GM12878 (cell line): ENCODE measurements around the gene KCNN3. TPM values are rescaled to one million over a fixed set of nuclear protein-coding genes. Genes with fewer than 3 reads are reported as not detected.
A peak's percentile ranks its signal among the peaks of the same experiment; 100 is the strongest.

ENCODE experiments used
- ASH2L ChIP-seq: fragments of 300-600, 200-600 bp; sonication (generic); IDR thresholded peaks from 2 replicates; pipeline ENCODE4 v1.6.1; 2017; ENCODE audit warnings: low read depth, mild to moderate bottlenecking, borderline replicate concordance
- CEBPB ChIP-seq, 2 experiments: fragments of 150-350 bp in 1 of 2; IDR thresholded peaks; 2 replicates each; pipeline ENCODE4 v1.6.1; 2012 to 2014; ENCODE audit warnings: low read depth in 2 of 2, low read length in 2 of 2, borderline replicate concordance in 1 of 2, inconsistent platforms in 1 of 2
- CEBPZ ChIP-seq: fragments of 150-350 bp; IDR thresholded peaks from 2 replicates; pipeline ENCODE4 v1.6.1; 2016; ENCODE audit warnings: low read depth, low read length
- CREB1 ChIP-seq: IDR thresholded peaks from 2 replicates; pipeline ENCODE4 v1.6.1; 2012; ENCODE audit warnings: low read depth, mild to moderate bottlenecking, inconsistent platforms
- EED ChIP-seq: sonication (generic); IDR thresholded peaks from 2 replicates; pipeline ENCODE4 v1.6.1; 2016; ENCODE audit warnings: antibody characterized with exemption, low read depth
- EGR1 ChIP-seq, 2 experiments: IDR thresholded peaks; 1 replicate in 1 of 2; 2 replicates in 1 of 2; pipeline ENCODE4 v1.6.1; 2011 to 2012; ENCODE audit warnings: low read depth in 2 of 2, low read length in 2 of 2, borderline replicate concordance in 1 of 2, mild to moderate bottlenecking in 1 of 2, moderate library complexity in 1 of 2
- HCFC1 ChIP-seq: fragments of 150-350 bp; IDR thresholded peaks from 2 replicates; pipeline ENCODE4 v1.6.1; 2014; ENCODE audit warnings: low read length
- HDGF ChIP-seq: fragments of 450-650 bp; IDR thresholded peaks from 2 replicates; pipeline ENCODE4 v1.6.1; 2016; ENCODE audit warnings: antibody characterized with exemption
- IKZF1 ChIP-seq: fragments of 450-650 bp; conservative IDR thresholded peaks from 2 replicates; pipeline ENCODE4 v1.6.1; 2017; ENCODE audit warnings: antibody characterized with exemption, mild to moderate bottlenecking
- KAT2A ChIP-seq: conservative IDR thresholded peaks from 2 replicates; pipeline ENCODE4 v1.6.1; 2011; ENCODE audit warnings: low read depth, low read length; ENCODE audit not compliant: control insufficient read depth
- KDM1A ChIP-seq: fragments of 200-600 bp; sonication (generic); IDR thresholded peaks from 2 replicates; pipeline ENCODE4 v1.6.1; 2016; ENCODE audit warnings: borderline replicate concordance
- LARP7 ChIP-seq: fragments of 450-650 bp; IDR thresholded peaks from 2 replicates; pipeline ENCODE4 v1.6.1; 2017; ENCODE audit warnings: mild to moderate bottlenecking
- NR2C1 ChIP-seq: fragments of 450-650 bp; IDR thresholded peaks from 2 replicates; pipeline ENCODE4 v1.6.1; 2017; ENCODE audit warnings: antibody characterized with exemption, mild to moderate bottlenecking, moderate library complexity
- NRF1 ChIP-seq: conservative IDR thresholded peaks from 2 replicates; pipeline ENCODE4 v1.6.1; 2011; ENCODE audit warnings: mild to moderate bottlenecking, low read depth, low read length, improper control_type of control experiment
- RB1 ChIP-seq: fragments of 450-650 bp; formaldehyde crosslinking; IDR thresholded peaks from 2 replicates; pipeline ENCODE4 v1.6.1; 2017; ENCODE audit warnings: mild to moderate bottlenecking, borderline replicate concordance
- RUNX3 ChIP-seq: IDR thresholded peaks from 2 replicates; pipeline ENCODE4 v1.6.1; 2012; ENCODE audit warnings: low read length, inconsistent platforms
- SP1 ChIP-seq: IDR thresholded peaks from one replicate; pipeline ENCODE4 v1.6.1; 2011; ENCODE audit warnings: low read depth, low read length
- SPI1 ChIP-seq: IDR thresholded peaks from 2 replicates; pipeline ENCODE4 v1.6.1; 2011; ENCODE audit warnings: low read depth, mild to moderate bottlenecking, low read length, moderate library complexity, borderline replicate concordance; ENCODE audit not compliant: insufficient read depth
- TBL1XR1 ChIP-seq: IDR thresholded peaks from 2 replicates; pipeline ENCODE4 v1.6.1; 2012; ENCODE audit warnings: low read depth, low read length, improper control_type of control experiment
- ZNF687 ChIP-seq: fragments of 450-650 bp; IDR thresholded peaks from 2 replicates; pipeline ENCODE4 v1.6.1; 2017; ENCODE audit warnings: mild to moderate bottlenecking, moderate library complexity
- polyA plus RNA-seq, 11 experiments: library from polyadenylated mRNA; depleted of rRNA in 4 of 11; unstranded in 6 of 11; stranded (reverse) in 5 of 11; fragments of >200 nt; fragmentation: Nextera tagmentation in 4 of 11; fragmentation: Illumina TruSeq in 1 of 11; extraction: Ambion mirVana in 4 of 11; extraction: Trizol in 1 of 11; gene quantifications; 1 replicate in 1 of 11; 2 replicates in 10 of 11; pipeline versions ENCODE4 v1.2.1 to v1.2.3, GENCODE V29; 2011 to 2016; ENCODE audit warnings: inconsistent platforms in 2 of 11, missing spikeins in 2 of 11, low read depth in 1 of 11
- total RNA-seq, 4 experiments: library from RNA; depleted of rRNA in 3 of 4; stranded (reverse); fragments of >200 nt in 3 of 4; fragmentation: Illumina TruSeq in 1 of 4; extraction: Trizol in 1 of 4; gene quantifications; 2 replicates each; pipeline versions ENCODE4 v1.2.1 to v1.2.3, GENCODE V29; 2013 to 2021
- TF ChIP-seq, protein P1 (sequence below): fragments of 450-650 bp; IDR thresholded peaks from 2 replicates; pipeline ENCODE4 v1.6.1; 2017; ENCODE audit warnings: low read depth, mild to moderate bottlenecking, moderate library complexity
- TF ChIP-seq, protein P2 (sequence below): IDR thresholded peaks from 2 replicates; pipeline ENCODE4 v1.6.1; 2011; ENCODE audit warnings: low read depth, mild to moderate bottlenecking, low read length, moderate library complexity, borderline replicate concordance; ENCODE audit errors: extremely low read depth

KCNN3 gene
- total and polyA plus RNA-seq, 10 of the 15 experiments (the other 5 are each of a cell fraction or from before 2014, with no cell fraction given): 3.5 to 26.4 (median 14.9) TPM

DNA sequence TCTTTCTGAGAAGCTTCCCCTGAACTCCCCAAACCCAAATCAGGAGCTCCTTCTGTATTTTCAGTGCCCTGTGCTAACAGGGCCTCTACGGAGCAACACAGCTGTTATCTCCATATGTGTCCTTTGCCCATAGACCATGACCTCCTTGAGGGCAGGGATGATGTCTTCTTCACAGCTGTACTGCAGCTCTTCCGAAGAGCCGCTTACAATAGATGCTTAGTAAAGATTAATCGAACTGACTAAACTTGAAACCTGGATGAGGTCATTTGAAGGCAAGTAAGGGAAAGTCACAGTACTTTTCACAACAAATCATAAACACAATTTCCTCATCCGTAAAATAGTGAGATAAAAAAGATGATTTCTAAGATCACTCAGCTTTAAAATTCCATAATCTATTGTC, 4.4 kb upstream of the KCNN3 start (continued):
- TF ChIP-seq KAT2A (no peak), CREB1 (no peak; the same call in 1 of the 2 replicates), IKZF1 (peak; percentile 77), KDM1A (no peak), HDGF (no peak), EGR1 (IDR thresholded peaks at IDR 0.05; ENCODE audit: borderline replicate concordance in 1 of 2, low read depth in 2 of 2, low read length in 2 of 2) (no peak), ZNF687 (no peak), EED (peak; percentile 40; the same call in 1 of the 2 replicates), RUNX3 (peak; percentile 35; the same call in 1 of the 2 replicates), SPI1 (no peak), LARP7 (no peak), CEBPZ (no peak), NR2C1 (no peak), TBL1XR1 (no peak; the same call in 1 of the 2 replicates), ASH2L (no peak), HCFC1 (no peak), CEBPB (IDR thresholded peaks at IDR 0.05; ENCODE audit: borderline replicate concordance in 1 of 2, low read depth in 2 of 2, low read length in 2 of 2) (no peak), RB1 (no peak), NRF1 (no peak), SP1 (no peak)
- TF ChIP-seq, protein P1, sequence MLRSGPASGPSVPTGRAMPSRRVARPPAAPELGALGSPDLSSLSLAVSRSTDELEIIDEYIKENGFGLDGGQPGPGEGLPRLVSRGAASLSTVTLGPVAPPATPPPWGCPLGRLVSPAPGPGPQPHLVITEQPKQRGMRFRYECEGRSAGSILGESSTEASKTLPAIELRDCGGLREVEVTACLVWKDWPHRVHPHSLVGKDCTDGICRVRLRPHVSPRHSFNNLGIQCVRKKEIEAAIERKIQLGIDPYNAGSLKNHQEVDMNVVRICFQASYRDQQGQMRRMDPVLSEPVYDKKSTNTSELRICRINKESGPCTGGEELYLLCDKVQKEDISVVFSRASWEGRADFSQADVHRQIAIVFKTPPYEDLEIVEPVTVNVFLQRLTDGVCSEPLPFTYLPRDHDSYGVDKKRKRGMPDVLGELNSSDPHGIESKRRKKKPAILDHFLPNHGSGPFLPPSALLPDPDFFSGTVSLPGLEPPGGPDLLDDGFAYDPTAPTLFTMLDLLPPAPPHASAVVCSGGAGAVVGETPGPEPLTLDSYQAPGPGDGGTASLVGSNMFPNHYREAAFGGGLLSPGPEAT: peak; percentile 64; the same call in 1 of the 2 replicates
- TF ChIP-seq, protein P2, sequence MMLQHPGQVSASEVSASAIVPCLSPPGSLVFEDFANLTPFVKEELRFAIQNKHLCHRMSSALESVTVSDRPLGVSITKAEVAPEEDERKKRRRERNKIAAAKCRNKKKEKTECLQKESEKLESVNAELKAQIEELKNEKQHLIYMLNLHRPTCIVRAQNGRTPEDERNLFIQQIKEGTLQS: no peak
